Left kidney (tissue), 2 donors: ENCODE data around the gene NEU4. TPM values are rescaled to one million over a fixed set of nuclear protein-coding genes. Genes with fewer than 3 reads are reported as not detected.

Experiments used
- DNase-seq: peaks from one replicate; pipeline ENCODE4 v3.0.0-alpha.2; 2013
- polyA plus RNA-seq: library from polyadenylated mRNA; unstranded; fragments of 120-200 nt; gene quantifications from one replicate; pipeline ENCODE4 v1.2.1, GENCODE V29; 2013; ENCODE audit not compliant: insufficient read length

NEU4 gene
- polyA plus RNA-seq, 1 donor: 1.2 TPM

GRCh38 chr2:241863536-241863954, 54.6 kb downstream of the NEU4 start:
- no peak for DNase-seq

- no peak for DNase-seq
Measured at GRCh38 chr2:241864168-241864849, 55.3 kb downstream of the NEU4 start.

GRCh38 chr2:241864850-241865213, 55.8 kb downstream of the NEU4 start:
- DNase-seq: no peak

- DNase-seq: no peak
Measured at GRCh38 chr2:241865416-241865956, 56.5 kb downstream of the NEU4 start.

- DNase-seq: no peak
Measured at GRCh38 chr2:241865957-241866789, 57.2 kb downstream of the NEU4 start.

Other genes with a start within 250 kb of the NEU4 start
- gene THAP4, start 172.0 kb upstream of the NEU4 start, polyA plus RNA-seq: 50.0 TPM
- gene ATG4B, start 171.5 kb upstream of the NEU4 start, polyA plus RNA-seq: 105 TPM
- gene DTYMK, start 122.4 kb upstream of the NEU4 start, polyA plus RNA-seq: 44.1 TPM
- gene ING5, start 107.2 kb upstream of the NEU4 start, polyA plus RNA-seq: 50.6 TPM
- gene D2HGDH, start 74.6 kb upstream of the NEU4 start, polyA plus RNA-seq: 57.0 TPM
- gene GAL3ST2, start 32.4 kb upstream of the NEU4 start, polyA plus RNA-seq: 0.76 TPM
- gene PDCD1, start 49.7 kb downstream of the NEU4 start, polyA plus RNA-seq: 0.13 TPM
- gene RTP5, start 60.5 kb downstream of the NEU4 start, polyA plus RNA-seq: not detected